ENCODE measurements around the gene PDE1A.

DNA sequence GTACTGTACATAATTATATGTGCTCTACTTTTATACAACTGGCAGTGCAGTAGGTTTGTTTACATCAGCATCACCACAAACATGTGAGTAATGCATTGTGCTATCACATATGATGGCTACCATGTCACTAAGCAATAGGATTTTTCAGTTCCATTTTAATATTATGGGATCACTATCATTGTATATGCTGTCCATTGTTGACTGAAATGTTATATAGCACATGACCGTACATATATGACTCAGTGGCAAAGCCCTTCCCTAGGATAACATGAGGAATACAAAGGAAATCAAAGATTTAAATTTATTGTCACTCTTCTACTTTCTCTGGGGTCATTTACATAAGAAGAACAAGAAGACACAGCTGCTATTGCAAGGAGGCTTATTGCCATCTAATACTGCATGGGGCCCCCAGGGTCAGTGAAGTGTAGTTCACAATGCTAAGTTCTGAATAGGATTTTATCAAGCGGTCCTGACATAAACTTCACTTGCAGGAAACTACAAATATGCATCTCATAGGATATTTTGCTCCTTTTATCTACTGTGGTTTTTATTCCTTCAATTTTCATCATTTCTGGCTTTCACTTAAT is 21.8 kb downstream of the PDE1A start:
- TF ChIP-seq, protein P1, sequence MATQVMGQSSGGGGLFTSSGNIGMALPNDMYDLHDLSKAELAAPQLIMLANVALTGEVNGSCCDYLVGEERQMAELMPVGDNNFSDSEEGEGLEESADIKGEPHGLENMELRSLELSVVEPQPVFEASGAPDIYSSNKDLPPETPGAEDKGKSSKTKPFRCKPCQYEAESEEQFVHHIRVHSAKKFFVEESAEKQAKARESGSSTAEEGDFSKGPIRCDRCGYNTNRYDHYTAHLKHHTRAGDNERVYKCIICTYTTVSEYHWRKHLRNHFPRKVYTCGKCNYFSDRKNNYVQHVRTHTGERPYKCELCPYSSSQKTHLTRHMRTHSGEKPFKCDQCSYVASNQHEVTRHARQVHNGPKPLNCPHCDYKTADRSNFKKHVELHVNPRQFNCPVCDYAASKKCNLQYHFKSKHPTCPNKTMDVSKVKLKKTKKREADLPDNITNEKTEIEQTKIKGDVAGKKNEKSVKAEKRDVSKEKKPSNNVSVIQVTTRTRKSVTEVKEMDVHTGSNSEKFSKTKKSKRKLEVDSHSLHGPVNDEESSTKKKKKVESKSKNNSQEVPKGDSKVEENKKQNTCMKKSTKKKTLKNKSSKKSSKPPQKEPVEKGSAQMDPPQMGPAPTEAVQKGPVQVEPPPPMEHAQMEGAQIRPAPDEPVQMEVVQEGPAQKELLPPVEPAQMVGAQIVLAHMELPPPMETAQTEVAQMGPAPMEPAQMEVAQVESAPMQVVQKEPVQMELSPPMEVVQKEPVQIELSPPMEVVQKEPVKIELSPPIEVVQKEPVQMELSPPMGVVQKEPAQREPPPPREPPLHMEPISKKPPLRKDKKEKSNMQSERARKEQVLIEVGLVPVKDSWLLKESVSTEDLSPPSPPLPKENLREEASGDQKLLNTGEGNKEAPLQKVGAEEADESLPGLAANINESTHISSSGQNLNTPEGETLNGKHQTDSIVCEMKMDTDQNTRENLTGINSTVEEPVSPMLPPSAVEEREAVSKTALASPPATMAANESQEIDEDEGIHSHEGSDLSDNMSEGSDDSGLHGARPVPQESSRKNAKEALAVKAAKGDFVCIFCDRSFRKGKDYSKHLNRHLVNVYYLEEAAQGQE (IDR thresholded peaks at IDR 0.05; ENCODE audit: insufficient read depth in 1 of 2, low read depth in 2 of 2, low read length in 2 of 2): no peak
- TF ChIP-seq TAF1 (IDR thresholded peaks at IDR 0.05; ENCODE audit: borderline replicate concordance, insufficient read depth, low read length) (no peak), FOXP2 (optimal IDR thresholded peaks at IDR 0.05; ENCODE audit: borderline replicate concordance, extremely low read depth, extremely low read length, insufficient read depth) (no peak)
